Osteoblast (primary cell): ENCODE results near the gene EDAR. TPM values are rescaled to one million over a fixed set of nuclear protein-coding genes. Genes with fewer than 3 reads are reported as not detected.

Experiments
- DNase-seq: peaks from one replicate; pipeline ENCODE4 v3.0.0; 2011; ENCODE audit warnings: low spot score, mixed read lengths; ENCODE audit not compliant: insufficient read length; ENCODE audit errors: missing footprints
- H2AFZ ChIP-seq: 2 replicates; pipeline ENCODE4 v1.6.0; 2011; ENCODE audit warnings: mild to moderate bottlenecking, low read length
- H3K27ac ChIP-seq: 2 replicates; pipeline ENCODE4 v1.5.1; 2011; ENCODE audit warnings: mild to moderate bottlenecking, low read depth, low read length, moderate library complexity
- H3K27me3 ChIP-seq: 2 replicates; pipeline ENCODE4 v1.6.0; 2012; ENCODE audit warnings: mild to moderate bottlenecking, control low read depth, inconsistent platforms, low read length, moderate library complexity; ENCODE audit not compliant: insufficient read depth
- H3K36me3 ChIP-seq: 2 replicates; pipeline ENCODE4 v1.5.1; 2011; ENCODE audit warnings: mild to moderate bottlenecking, low read length, control low read depth, moderate library complexity; ENCODE audit not compliant: insufficient read depth
- H3K4me1 ChIP-seq: 2 replicates; pipeline ENCODE4 v1.5.1; 2011; ENCODE audit warnings: mild to moderate bottlenecking, low read length, control low read depth, moderate library complexity; ENCODE audit not compliant: insufficient read depth
- H3K4me2 ChIP-seq: 2 replicates; pipeline ENCODE4 v1.6.0; 2011; ENCODE audit warnings: mild to moderate bottlenecking, low read length; ENCODE audit not compliant: insufficient read depth
- H3K4me3 ChIP-seq: fragments of 200-600 bp; sonication (generic); 3 replicates; pipeline ENCODE4 v1.5.1; 2012; ENCODE audit warnings: mild to moderate bottlenecking, low read length, inconsistent platforms; ENCODE audit not compliant: insufficient read depth
- H3K79me2 ChIP-seq: 2 replicates; pipeline ENCODE4 v1.6.0; 2012; ENCODE audit warnings: mild to moderate bottlenecking, low read length, control low read depth, inconsistent platforms; ENCODE audit not compliant: insufficient read depth
- H3K9me3 ChIP-seq: 2 replicates; pipeline ENCODE4 v1.5.1; 2011; ENCODE audit warnings: low read depth, low read length, control low read depth
- H4K20me1 ChIP-seq: 2 replicates; pipeline ENCODE4 v1.6.0; 2012; ENCODE audit warnings: mild to moderate bottlenecking, low read length, control low read depth; ENCODE audit not compliant: insufficient read depth
- CTCF ChIP-seq: IDR thresholded peaks from 2 replicates; pipeline ENCODE4 v1.5.1; 2011; ENCODE audit warnings: mild to moderate bottlenecking, low read depth, low read length, moderate library complexity; ENCODE audit errors: extremely low read depth
- total RNA-seq: library from RNA; depleted of rRNA; stranded (reverse); fragments of >200 nt; gene quantifications from 2 replicates; pipeline ENCODE4 v1.2.3, GENCODE V29; 2012

Gene EDAR
- total RNA-seq, 1 donor, result not detected

GRCh38 chr2:108927405-108927804 lies 61.6 kb downstream of the EDAR start:
- no peak overlapping the region for H2AFZ ChIP-seq
- DNase-seq, result no peak
- H3K9me3 ChIP-seq, result no peaks in the 10 kb centered on the region
- peaks cover 26% of the 10 kb centered on the region for H3K27me3 ChIP-seq
- H3K4me2 ChIP-seq, result no peak overlapping the region
- no peaks in the 10 kb centered on the region for H3K36me3 ChIP-seq
- no peak overlapping the region for H3K27ac ChIP-seq
- H3K79me2 ChIP-seq, result no peaks in the 10 kb centered on the region
- H4K20me1 ChIP-seq, result no peaks in the 10 kb centered on the region
- no peak for TF ChIP-seq CTCF
- no peaks in the 10 kb centered on the region for H3K4me1 ChIP-seq
- no peak overlapping the region for H3K4me3 ChIP-seq

GRCh38 chr2:108926561-108927380 lies 62.2 kb downstream of the EDAR start:
- Histone ChIP-seq H3K27me3 (peaks cover 23% of the 10 kb centered on the region), H2AFZ (no peak overlapping the region), H3K4me1 (no peaks in the 10 kb centered on the region), H3K4me3 (no peak overlapping the region), H3K79me2 (no peaks in the 10 kb centered on the region), H3K9me3 (no peaks in the 10 kb centered on the region), H4K20me1 (no peaks in the 10 kb centered on the region), H3K27ac (no peak overlapping the region), H3K36me3 (no peaks in the 10 kb centered on the region), H3K4me2 (no peak overlapping the region)
- TF ChIP-seq CTCF, result no peak
- DNase-seq, result no peak

- H3K9me3 ChIP-seq, result no peaks in the 10 kb centered on the region
- H3K36me3 ChIP-seq, result no peaks in the 10 kb centered on the region
- DNase-seq, result no peak
- no peak overlapping the region for H2AFZ ChIP-seq
- no peak overlapping the region for H3K4me2 ChIP-seq
- TF ChIP-seq CTCF, result no peak
- no peaks in the 10 kb centered on the region for H4K20me1 ChIP-seq
- no peak overlapping the region for H3K4me3 ChIP-seq
- H3K27ac ChIP-seq, result no peak overlapping the region
- H3K79me2 ChIP-seq, result no peaks in the 10 kb centered on the region
- no peaks in the 10 kb centered on the region for H3K4me1 ChIP-seq
- H3K27me3 ChIP-seq, result peaks cover 15% of the 10 kb centered on the region
These were observed 63.3 kb downstream of the EDAR start for GRCh38 chr2:108925735-108926134.

- Histone ChIP-seq H3K4me3 (no peak overlapping the region), H3K36me3 (no peaks in the 10 kb centered on the region), H3K4me1 (no peaks in the 10 kb centered on the region), H3K79me2 (no peaks in the 10 kb centered on the region), H3K27me3 (peaks cover 15% of the 10 kb centered on the region), H2AFZ (no peak overlapping the region), H3K27ac (no peak overlapping the region), H3K4me2 (no peak overlapping the region), H3K9me3 (no peaks in the 10 kb centered on the region), H4K20me1 (no peaks in the 10 kb centered on the region)
- no peak for TF ChIP-seq CTCF
- no peak for DNase-seq
These were observed 63.7 kb downstream of the EDAR start for GRCh38 chr2:108925286-108925685.
